T-cell (primary cell): ENCODE results near the gene ID3. TPM values are rescaled to one million over a fixed set of nuclear protein-coding genes. Genes with fewer than 3 reads are reported as not detected.

ENCODE experiments used
- ATAC-seq, 4 experiments: fragments of 200-7000 bp in 3 of 4; fragments of 150-1000 bp in 1 of 4; cut with Tn5 transposase; replicated peaks in 1 of 4; 1 replicate in 3 of 4; 2 replicates in 1 of 4; pipeline ENCODE4 v1.10.0; 2021; ENCODE audit warnings: moderate library complexity in 3 of 4, mild to moderate bottlenecking in 2 of 4, moderate number of reproducible peaks in 1 of 4
- CTCF ChIA-PET, 2 donors: fragments of 300-600 bp; sonication (Branson Sonifier 250); formaldehyde crosslinking; loops; one replicate each; lab custom pipeline; 2022; ENCODE audit warnings: antibody characterized with exemption in 2 of 2; lab: Charles Lee
- POLR2A ChIA-PET, 2 donors: fragments of 300-600 bp; sonication (Branson Sonifier 250); formaldehyde crosslinking; loops; one replicate each; lab custom pipeline; 2022; ENCODE audit warnings: antibody characterized with exemption in 2 of 2; lab: Charles Lee
- DNase-seq, 35 experiments: peaks; one replicate each; pipeline versions ENCODE4 v3.0.0 to v3.0.0-alpha.2; 2013 to 2023
- H3K27ac ChIP-seq: one replicate; pipeline ENCODE4 v1.5.1; 2013; ENCODE audit warnings: low read length
- H3K27me3 ChIP-seq, 2 experiments: replicated peaks in 1 of 2; 1 replicate in 1 of 2; 2 replicates in 1 of 2; pipeline versions ENCODE4 v1.6.1 to v1.7.0; 2013; ENCODE audit warnings: low read length in 1 of 2, mixed read lengths in 1 of 2; ENCODE audit not compliant: control insufficient read depth in 2 of 2, insufficient read depth in 2 of 2; ENCODE audit errors: extremely low read depth in 1 of 2
- H3K36me3 ChIP-seq, 2 donors: 1 replicate in 1 of 2; 2 replicates in 1 of 2; pipeline versions ENCODE4 v1.6.1 to v1.7.0; 2013; ENCODE audit warnings: low read length in 1 of 2; ENCODE audit not compliant: control insufficient read depth in 2 of 2, insufficient read depth in 1 of 2; ENCODE audit errors: extremely low read depth in 1 of 2
- H3K4me1 ChIP-seq, 2 experiments: 1 replicate in 1 of 2; 2 replicates in 1 of 2; pipeline versions ENCODE4 v1.6.1 to v1.7.0; 2013; ENCODE audit warnings: low read length in 2 of 2, mixed read lengths in 1 of 2; ENCODE audit not compliant: insufficient read depth in 2 of 2, control insufficient read depth in 1 of 2; ENCODE audit errors: extremely low read depth in 1 of 2
- H3K4me3 ChIP-seq, 2 donors: 1 replicate in 1 of 2; 2 replicates in 1 of 2; pipeline versions ENCODE4 v1.5.1 to v1.7.0; 2013; ENCODE audit warnings: mild to moderate bottlenecking in 2 of 2, low read length in 1 of 2, moderate library complexity in 1 of 2; ENCODE audit not compliant: control insufficient read depth in 1 of 2; ENCODE audit errors: extremely low read depth in 1 of 2
- H3K9me3 ChIP-seq: 2 replicates; pipeline ENCODE4 v1.7.0; 2013
- H3K27ac Mint-ChIP-seq, 2 donors: one replicate each; pipeline ENCODE4 v1.8.0; 2020 to 2021; ENCODE audit warnings: mild to moderate bottlenecking in 2 of 2, mixed read lengths in 2 of 2
- H3K27me3 Mint-ChIP-seq, 2 donors: one replicate each; pipeline ENCODE4 v1.8.0; 2021 to 2022; ENCODE audit warnings: mixed read lengths in 2 of 2
- H3K36me3 Mint-ChIP-seq: one replicate; pipeline ENCODE4 v1.8.0; 2021; ENCODE audit warnings: mixed read lengths
- H3K4me1 Mint-ChIP-seq, 3 donors: one replicate each; pipeline ENCODE4 v1.8.0; 2020 to 2022; ENCODE audit warnings: mixed read lengths in 3 of 3, mild to moderate bottlenecking in 1 of 3
- H3K4me3 Mint-ChIP-seq, 3 donors: one replicate each; pipeline ENCODE4 v1.8.0; 2020 to 2022; ENCODE audit warnings: mild to moderate bottlenecking in 3 of 3, mixed read lengths in 3 of 3, moderate library complexity in 3 of 3
- H3K9me3 Mint-ChIP-seq, 3 donors: one replicate each; pipeline ENCODE4 v1.8.0; 2020 to 2022; ENCODE audit warnings: mixed read lengths in 3 of 3
- WGBS: methylation state at CpG from one replicate; pipeline ENCODE4 v1.1.5; 2013; ENCODE audit warnings: missing lambda C conversion rate; ENCODE audit not compliant: insufficient coverage; 5-methylcytosine and 5-hydroxymethylcytosine counted together
- total RNA-seq, 35 experiments: library from RNA in 6 of 35; stranded (reverse) in 6 of 35; fragments of 120-200 nt in 1 of 35; gene quantifications; one replicate each; pipeline versions ENCODE4 v1.2.1 to v1.2.4 and lab custom pipeline; 2013 to 2026

ID3 gene
- total RNA-seq, 5 donors from 2014 or later (not counting 1 experiment from before 2014, with no cell fraction given), result 20.7 to 99.7 (median 81.3) TPM

GRCh38 chr1:23556635-23557470, 2.4 kb downstream of the ID3 start:
- DNase-seq, result peak in 7 of 35 experiments; percentile 17 to 44 (median 30)
- H3K27me3 Mint-ChIP-seq, result no peaks in the 10 kb centered on the region
- Histone ChIP-seq H3K36me3 (no peaks in the 10 kb centered on the region), H3K4me3 (peak overlapping the region; percentile 79 to 100), H3K4me1 (peaks cover 43 to 68% of the 10 kb centered on the region in 2 experiments), H3K9me3 (no peaks in the 10 kb centered on the region), H3K27me3 (peaks cover 0 to 8% of the 10 kb centered on the region in 2 experiments), H3K27ac (peak overlapping the region; percentile 64)
- peak overlapping the region; percentile 87 to 89 for H3K27ac Mint-ChIP-seq
- ChIA-PET POLR2A (interaction anchor here in 1 of 2 donors (0.6 to 1.6 kb wide), 2 partner anchors 8 to 64 kb away, joined by 3 read pairs; no protein-coding TSS in a partner anchor), CTCF (interaction anchor here (0.6 to 3.5 kb wide), 3 partner anchors 11 to 80 kb away, joined by 3 to 31 read pairs (median 7); no protein-coding TSS in a partner anchor)
- peak overlapping the region; percentile 85 to 96 (median 95) for H3K4me3 Mint-ChIP-seq
- peaks cover 65 to 70% (median 67%) of the 10 kb centered on the region in 3 donors for H3K4me1 Mint-ChIP-seq
- ATAC-seq, result no peak
- WGBS, result no CpG with 5 or more reads among the region's 4 CpGs
- no peaks in the 10 kb centered on the region for H3K9me3 Mint-ChIP-seq
- peaks cover 8% of the 10 kb centered on the region for H3K36me3 Mint-ChIP-seq

- H3K9me3 Mint-ChIP-seq, result no peaks in the 10 kb centered on the region
- H3K36me3 Mint-ChIP-seq, result peaks cover 8% of the 10 kb centered on the region
- Histone ChIP-seq H3K4me1 (peaks cover 45 to 68% of the 10 kb centered on the region in 2 experiments), H3K36me3 (no peaks in the 10 kb centered on the region), H3K27ac (peak overlapping the region; percentile 46), H3K9me3 (no peaks in the 10 kb centered on the region), H3K4me3 (peak overlapping the region; percentile 47 to 49), H3K27me3 (peaks cover 0 to 8% of the 10 kb centered on the region in 2 experiments)
- peak overlapping the region; percentile 87 to 89 for H3K27ac Mint-ChIP-seq
- peaks cover 60 to 65% (median 63%) of the 10 kb centered on the region in 3 donors for H3K4me1 Mint-ChIP-seq
- H3K4me3 Mint-ChIP-seq, result peak overlapping the region; percentile 85 to 96 (median 95)
- ATAC-seq, result no peak
- POLR2A ChIA-PET, result interaction anchor here in 1 of 2 donors (0.6 to 1.6 kb wide), 4 partner anchors 8 to 65 kb away, joined by 3 to 6 read pairs (median 3); no protein-coding TSS in a partner anchor
- 75% methylated on average over 7 of the region's 9 CpGs for WGBS
- peak in 4 of 35 experiments; percentile 7 to 41 (median 25) for DNase-seq
- CTCF ChIA-PET, result interaction anchor here (0.6 to 3.5 kb wide), 8 partner anchors 11 to 81 kb away, joined by 3 to 31 read pairs (median 7); partner anchors contain the start of gene ASAP3 (in 1 of the 2)
- H3K27me3 Mint-ChIP-seq, result no peaks in the 10 kb centered on the region
Measured at GRCh38 chr1:23555986-23556634, 3.2 kb downstream of the ID3 start.

- Mint-ChIP-seq H3K4me3 (peak overlapping the region; percentile 85 to 96 (median 95)), H3K27me3 (no peaks in the 10 kb centered on the region), H3K27ac (peak overlapping the region; percentile 87 to 89), H3K9me3 (no peaks in the 10 kb centered on the region), H3K4me1 (peaks cover 56 to 63% (median 62%) of the 10 kb centered on the region in 3 donors), H3K36me3 (peaks cover 8% of the 10 kb centered on the region)
- Histone ChIP-seq H3K4me3 (peak overlapping the region; percentile 47 to 77), H3K27ac (peak overlapping the region; percentile 59), H3K9me3 (no peaks in the 10 kb centered on the region), H3K36me3 (no peaks in the 10 kb centered on the region), H3K4me1 (peaks cover 49 to 67% of the 10 kb centered on the region in 2 experiments), H3K27me3 (peaks cover 0 to 8% of the 10 kb centered on the region in 2 experiments)
- ChIA-PET CTCF (interaction anchor here (0.6 to 3.5 kb wide), 17 partner anchors 9 to 437 kb away, joined by 3 to 31 read pairs (median 6); partner anchors contain the start of genes ASAP3 (in 1 of the 2) and E2F2 (in 1 of the 2)), POLR2A (interaction anchor here in 1 of 2 donors (0.6 to 1.6 kb wide), 3 partner anchors 9 to 46 kb away, joined by 3 to 6 read pairs (median 3); no protein-coding TSS in a partner anchor)
- WGBS, result 44% methylated on average over 2 of the region's 15 CpGs
- peak in 2 of 4 experiments; percentile 4 for ATAC-seq
- no peak for DNase-seq
Measured at GRCh38 chr1:23555270-23555985, 3.9 kb downstream of the ID3 start.

- Histone ChIP-seq H3K4me3 (peak overlapping the region; percentile 58 to 77), H3K36me3 (no peaks in the 10 kb centered on the region), H3K27ac (peak overlapping the region; percentile 82), H3K4me1 (peaks cover 47 to 60% of the 10 kb centered on the region in 2 experiments), H3K9me3 (no peaks in the 10 kb centered on the region), H3K27me3 (peaks cover 0 to 8% of the 10 kb centered on the region in 2 experiments)
- H3K9me3 Mint-ChIP-seq, result no peaks in the 10 kb centered on the region
- H3K4me1 Mint-ChIP-seq, result peaks cover 49 to 57% (median 54%) of the 10 kb centered on the region in 3 donors
- peak overlapping the region; percentile 85 to 96 (median 95) for H3K4me3 Mint-ChIP-seq
- DNase-seq (peak; percentile 71 to 93 (median 83)), ATAC-seq (peak; percentile 74 to 83 (median 76))
- H3K27me3 Mint-ChIP-seq, result no peaks in the 10 kb centered on the region
- CTCF ChIA-PET, result interaction anchor here (0.5 to 3.5 kb wide), 25 partner anchors 8 to 981 kb away, joined by 3 to 31 read pairs (median 4); partner anchors contain the start of genes ASAP3 (in 1 of the 2) and E2F2 (in 1 of the 2)
- peaks cover 8% of the 10 kb centered on the region for H3K36me3 Mint-ChIP-seq
- POLR2A ChIA-PET, result interaction anchor here (0.6 to 0.7 kb wide), 5 partner anchors 22 to 137 kb away, joined by 4 to 9 read pairs (median 5); no protein-coding TSS in a partner anchor
- under 1% methylated on average over 67 of the region's 81 CpGs for WGBS
- peak overlapping the region; percentile 94 to 96 for H3K27ac Mint-ChIP-seq
Measured at GRCh38 chr1:23554481-23555269, 4.6 kb downstream of the ID3 start.

- Mint-ChIP-seq H3K9me3 (no peaks in the 10 kb centered on the region), H3K27ac (peak overlapping the region; percentile 94 to 96), H3K36me3 (peaks cover 8% of the 10 kb centered on the region), H3K27me3 (no peaks in the 10 kb centered on the region), H3K4me1 (peaks cover 45 to 53% (median 51%) of the 10 kb centered on the region in 3 donors), H3K4me3 (peak overlapping the region; percentile 82 to 95 (median 82))
- WGBS, result 28% methylated on average over 7 of the region's 12 CpGs
- ChIA-PET CTCF (interaction anchor here (0.6 to 3.5 kb wide), 18 partner anchors 10 to 407 kb away, joined by 3 to 31 read pairs (median 6); partner anchors contain the start of gene E2F2 (in 1 of the 2)), POLR2A (interaction anchor here (0.6 to 0.7 kb wide), 5 partner anchors 22 to 137 kb away, joined by 4 to 9 read pairs (median 5); no protein-coding TSS in a partner anchor)
- Histone ChIP-seq H3K4me1 (peaks cover 47 to 56% of the 10 kb centered on the region in 2 experiments), H3K9me3 (no peaks in the 10 kb centered on the region), H3K36me3 (no peaks in the 10 kb centered on the region), H3K4me3 (peak overlapping the region; percentile 58 to 71), H3K27ac (peak overlapping the region; percentile 82), H3K27me3 (peaks cover 0 to 8% of the 10 kb centered on the region in 2 experiments)
- no peak for ATAC-seq
- DNase-seq, result no peak
Measured at GRCh38 chr1:23554127-23554480, 5.2 kb downstream of the ID3 start.
